Mucosa of stomach (tissue), 1 donor: Measurements from ENCODE around the gene FCN1.

Experiments used
- H3K27me3 ChIP-seq: one replicate; pipeline ENCODE4 v1.7.0; 2013; ENCODE audit warnings: mild to moderate bottlenecking, low read length; ENCODE audit not compliant: control insufficient read depth, insufficient read depth
- H3K36me3 ChIP-seq: one replicate; pipeline ENCODE4 v1.7.0; 2013; ENCODE audit warnings: low read length; ENCODE audit not compliant: control insufficient read depth, insufficient read depth
- H3K4me1 ChIP-seq: one replicate; pipeline ENCODE4 v1.7.0; 2013; ENCODE audit warnings: mild to moderate bottlenecking, low read length; ENCODE audit not compliant: control insufficient read depth, insufficient read depth
- H3K4me3 ChIP-seq: one replicate; pipeline ENCODE4 v1.7.0; 2013; ENCODE audit warnings: low read length
- H3K9ac ChIP-seq: one replicate; pipeline ENCODE4 v1.7.0; 2013; ENCODE audit warnings: mild to moderate bottlenecking, low read length, moderate library complexity
- H3K9me3 ChIP-seq: one replicate; pipeline ENCODE4 v1.7.0; 2013; ENCODE audit warnings: mild to moderate bottlenecking, low read length, moderate library complexity; ENCODE audit not compliant: control insufficient read depth
- donor health status: Pancreatic carcinoma.

FCN1 gene

DNA sequence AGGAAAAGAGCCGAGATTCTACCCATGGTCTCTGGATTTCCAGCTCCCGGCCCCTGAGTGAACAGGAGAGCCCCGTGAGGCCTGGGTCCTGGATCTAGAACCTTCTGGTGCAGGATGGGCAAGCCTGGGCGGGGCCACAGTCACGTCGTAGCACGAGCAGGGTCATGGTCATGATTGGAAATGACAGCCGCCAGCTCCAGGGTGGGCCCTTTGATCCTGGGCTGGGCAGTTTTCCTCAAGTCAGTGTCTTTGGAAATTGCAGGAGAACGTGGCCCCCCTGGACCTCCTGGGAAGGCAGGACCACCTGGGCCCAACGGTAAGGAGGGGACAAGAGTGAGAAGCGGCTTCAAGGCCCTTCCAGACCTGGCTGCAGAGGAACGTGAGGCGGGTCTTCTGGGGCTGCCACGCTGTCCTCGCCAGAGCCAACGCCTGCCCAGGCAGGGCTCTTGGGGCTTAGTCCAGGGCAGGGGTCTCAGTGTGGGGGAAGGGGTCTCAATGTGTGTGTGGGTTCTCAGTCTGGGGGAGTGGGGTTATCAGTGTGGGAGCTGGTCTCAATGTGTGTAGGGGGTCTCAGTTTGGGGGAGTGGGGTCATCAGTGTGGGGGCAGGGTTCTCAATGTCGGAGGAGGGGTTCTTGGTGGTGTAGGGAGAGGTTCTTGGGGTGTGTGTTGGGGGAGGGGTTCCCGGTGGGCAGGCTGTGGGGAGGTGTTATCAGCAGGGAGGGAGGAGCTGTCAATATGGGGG is 34.5 kb downstream of the FCN1 start:
- H3K27me3 ChIP-seq = peaks cover 3% of the 10 kb centered on the region
- H3K36me3 ChIP-seq = no peaks in the 10 kb centered on the region
- H3K9ac ChIP-seq = no peak overlapping the region
- H3K4me3 ChIP-seq = no peak overlapping the region
- no peaks in the 10 kb centered on the region for H3K4me1 ChIP-seq
- no peaks in the 10 kb centered on the region for H3K9me3 ChIP-seq

DNA sequence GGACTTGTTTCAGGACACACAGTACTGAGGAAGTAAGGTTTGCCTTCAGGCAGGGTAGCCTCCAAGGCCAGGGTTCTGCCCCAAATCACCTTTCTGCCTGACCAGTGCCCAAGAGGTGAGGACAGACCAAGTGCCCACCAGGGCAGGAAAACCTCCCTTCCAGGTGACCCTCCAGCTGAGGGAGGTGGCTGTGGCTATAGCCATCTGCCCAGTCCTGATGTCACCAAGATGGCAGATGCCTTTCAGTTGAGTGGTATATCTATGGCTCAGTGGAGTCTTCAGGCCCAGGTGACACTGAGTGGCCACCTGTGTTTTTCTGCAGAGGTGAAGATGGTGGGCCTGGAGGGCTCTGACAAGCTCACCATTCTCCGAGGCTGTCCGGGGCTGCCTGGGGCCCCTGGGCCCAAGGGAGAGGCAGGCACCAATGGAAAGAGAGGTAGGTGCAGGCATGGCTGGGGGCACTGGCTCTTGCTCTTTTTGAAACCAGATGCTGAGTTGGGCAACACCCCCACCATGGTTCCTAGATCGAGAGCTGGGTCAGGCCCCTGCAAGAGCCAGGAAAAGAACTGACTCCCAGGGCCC is 35.4 kb downstream of the FCN1 start:
- H3K4me1 ChIP-seq = no peaks in the 10 kb centered on the region
- no peak overlapping the region for H3K4me3 ChIP-seq
- no peak overlapping the region for H3K9ac ChIP-seq
- no peaks in the 10 kb centered on the region for H3K9me3 ChIP-seq
- no peaks in the 10 kb centered on the region for H3K36me3 ChIP-seq
- no peaks in the 10 kb centered on the region for H3K27me3 ChIP-seq

DNA sequence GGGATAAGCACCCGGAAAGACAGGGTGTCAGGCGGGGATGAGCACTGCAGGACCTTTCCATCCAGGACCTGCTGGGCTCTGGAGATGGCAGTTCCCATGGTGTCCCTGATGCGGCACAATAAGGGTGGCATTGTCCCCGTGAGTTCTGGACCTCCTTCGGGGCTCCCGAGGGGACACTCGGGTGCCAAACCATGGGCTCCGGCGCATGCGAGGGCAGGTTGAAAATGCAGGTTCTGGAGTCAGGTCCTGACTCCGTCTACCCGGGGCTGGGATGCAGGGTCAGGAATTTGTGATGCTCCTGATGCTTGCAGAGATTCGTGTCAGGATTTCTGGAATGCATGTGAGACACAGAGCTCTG is 36.4 kb downstream of the FCN1 start:
- H3K27me3 ChIP-seq = no peaks in the 10 kb centered on the region
- H3K9me3 ChIP-seq = no peaks in the 10 kb centered on the region
- no peak overlapping the region for H3K4me3 ChIP-seq
- no peaks in the 10 kb centered on the region for H3K4me1 ChIP-seq
- H3K9ac ChIP-seq = no peak overlapping the region
- no peaks in the 10 kb centered on the region for H3K36me3 ChIP-seq

DNA sequence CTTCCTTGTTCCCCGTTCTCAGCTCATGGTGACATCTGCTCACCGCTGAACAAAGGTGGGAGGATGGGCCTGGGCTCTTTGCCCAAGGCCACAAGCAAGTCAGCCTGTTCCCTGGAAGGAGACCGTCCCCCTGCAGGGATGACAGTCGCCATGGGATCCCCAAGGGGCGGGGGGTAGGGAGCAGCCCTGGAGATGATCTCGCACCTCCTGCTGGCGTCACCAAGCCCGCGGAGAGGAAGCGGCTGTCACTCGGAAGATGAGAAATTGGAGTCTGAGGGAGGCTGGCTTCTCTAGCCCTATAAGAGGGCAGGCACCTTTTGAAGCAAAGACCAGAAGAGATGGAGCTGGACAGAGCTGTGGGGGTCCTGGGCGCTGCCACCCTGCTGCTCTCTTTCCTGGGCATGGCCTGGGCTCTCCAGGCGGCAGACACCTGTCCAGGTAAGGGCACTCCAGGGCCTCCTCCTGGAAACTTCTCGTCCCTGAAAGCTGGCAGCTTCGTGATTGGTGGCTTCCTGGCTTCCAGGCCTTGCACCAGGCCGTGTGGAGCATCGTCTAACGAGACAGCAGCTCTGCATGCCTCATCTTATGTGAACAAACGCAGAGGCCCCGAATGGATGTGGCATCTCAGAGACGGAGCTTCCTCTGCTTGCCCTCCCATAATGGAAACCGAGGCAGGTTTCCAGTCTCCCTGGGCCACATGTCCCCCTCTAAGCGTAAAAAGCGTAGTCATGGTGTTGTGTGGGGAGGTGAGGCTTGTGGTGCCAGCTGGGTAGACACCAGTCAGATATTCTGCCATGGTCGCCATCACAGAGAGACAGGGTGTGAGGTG is 37.0 kb downstream of the FCN1 start, which contains the start of gene FCN2:
FCN2 (plus strand) TSS at position 327 of the 829 bp plus-strand sequence; CDS start at position 339, 12 bp downstream.
- Histone ChIP-seq H3K9me3 (no peaks in the 10 kb centered on the region), H3K36me3 (no peaks in the 10 kb centered on the region), H3K9ac (no peak within 1 kb of the TSS), H3K4me1 (no peaks in the 10 kb centered on the region), H3K27me3 (no peaks in the 10 kb centered on the region), H3K4me3 (no peak within 1 kb of the TSS)

DNA sequence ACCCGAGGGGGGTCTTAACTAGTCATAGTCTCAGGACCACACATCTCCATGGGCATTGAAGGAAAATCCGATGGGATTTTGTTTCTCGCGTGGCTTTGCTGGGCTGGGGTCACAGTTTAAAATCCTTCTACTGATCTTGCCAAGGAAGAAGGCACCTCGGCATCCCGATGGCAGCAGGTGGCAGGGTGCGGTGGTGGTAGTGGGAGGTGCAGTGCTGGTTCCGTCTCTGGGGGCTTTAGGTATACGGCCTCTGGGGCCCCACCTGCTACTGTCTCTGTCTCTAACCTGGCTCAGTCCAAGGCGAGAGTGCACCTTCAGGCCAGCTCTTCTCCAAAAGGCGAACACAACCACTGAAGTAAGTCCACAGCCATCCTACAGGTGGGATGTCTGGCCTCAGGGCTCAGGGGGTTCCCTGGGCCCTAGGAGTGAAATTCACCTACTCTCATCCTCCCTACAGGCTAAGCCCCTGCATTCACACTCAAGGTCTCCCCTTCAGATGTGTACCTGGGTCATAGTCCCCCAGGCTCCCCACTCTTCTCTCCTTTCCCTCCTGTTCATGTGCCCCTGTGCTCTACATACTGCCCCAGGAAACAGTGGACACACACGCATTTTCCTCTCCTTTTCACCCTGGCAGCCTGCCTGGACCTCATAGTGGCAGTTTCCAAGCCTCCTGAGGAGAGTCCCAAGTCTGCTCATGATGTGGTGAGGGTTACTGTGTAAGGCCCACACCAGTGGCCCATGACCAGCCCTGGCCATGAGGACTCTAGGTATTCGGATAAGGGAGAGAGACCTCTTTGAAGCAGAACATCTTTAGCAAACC is 37.8 kb downstream of the FCN1 start:
- Histone ChIP-seq H3K4me1 (no peaks in the 10 kb centered on the region), H3K4me3 (no peak overlapping the region), H3K27me3 (no peaks in the 10 kb centered on the region), H3K9me3 (no peaks in the 10 kb centered on the region), H3K9ac (no peak overlapping the region), H3K36me3 (no peaks in the 10 kb centered on the region)

DNA sequence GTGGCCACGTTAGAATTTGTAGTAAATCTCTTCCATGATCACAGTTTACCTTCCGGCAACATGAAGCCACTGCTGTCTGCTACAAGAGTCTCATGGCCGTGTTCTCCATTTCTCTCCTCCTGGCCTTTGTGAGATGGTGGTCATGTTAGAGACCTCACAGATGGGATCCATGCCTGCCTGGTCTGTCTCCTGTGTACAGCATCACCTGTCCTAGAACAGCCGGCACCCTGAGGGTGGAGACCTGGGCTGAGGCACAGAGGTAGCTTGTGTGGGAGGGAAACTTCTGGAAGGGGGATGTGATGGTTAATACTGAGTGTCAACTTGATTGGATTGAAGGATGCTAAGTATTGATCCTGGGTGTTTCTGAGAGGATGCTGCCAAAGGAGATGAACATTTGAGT is 40.2 kb downstream of the FCN1 start:
- Histone ChIP-seq H3K4me1 (no peaks in the 10 kb centered on the region), H3K36me3 (no peaks in the 10 kb centered on the region), H3K9me3 (no peaks in the 10 kb centered on the region), H3K27me3 (no peaks in the 10 kb centered on the region), H3K9ac (no peak overlapping the region), H3K4me3 (no peak overlapping the region)

DNA sequence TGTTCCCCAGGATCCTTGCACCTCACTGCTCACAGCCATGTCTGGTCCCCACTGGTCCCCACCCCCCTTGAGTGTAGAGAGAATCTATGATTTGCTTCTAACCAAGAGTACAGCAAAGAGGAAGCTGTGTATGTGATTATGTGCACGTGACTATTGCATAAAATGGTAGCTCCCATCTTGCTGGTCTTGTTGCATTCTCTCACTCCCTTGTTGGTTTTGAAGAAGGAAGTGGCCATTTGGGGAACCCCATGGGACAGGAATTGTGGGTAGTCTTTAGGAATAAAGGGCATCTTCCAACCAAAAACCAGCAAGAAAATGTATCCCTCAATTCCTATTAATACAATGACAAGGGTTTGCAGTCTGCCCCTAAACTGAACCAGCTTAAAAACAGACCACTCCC is 42.3 kb downstream of the FCN1 start:
- Histone ChIP-seq H3K9ac (no peak overlapping the region), H3K27me3 (no peaks in the 10 kb centered on the region), H3K9me3 (no peaks in the 10 kb centered on the region), H3K4me1 (no peaks in the 10 kb centered on the region), H3K4me3 (no peak overlapping the region), H3K36me3 (no peaks in the 10 kb centered on the region)

DNA sequence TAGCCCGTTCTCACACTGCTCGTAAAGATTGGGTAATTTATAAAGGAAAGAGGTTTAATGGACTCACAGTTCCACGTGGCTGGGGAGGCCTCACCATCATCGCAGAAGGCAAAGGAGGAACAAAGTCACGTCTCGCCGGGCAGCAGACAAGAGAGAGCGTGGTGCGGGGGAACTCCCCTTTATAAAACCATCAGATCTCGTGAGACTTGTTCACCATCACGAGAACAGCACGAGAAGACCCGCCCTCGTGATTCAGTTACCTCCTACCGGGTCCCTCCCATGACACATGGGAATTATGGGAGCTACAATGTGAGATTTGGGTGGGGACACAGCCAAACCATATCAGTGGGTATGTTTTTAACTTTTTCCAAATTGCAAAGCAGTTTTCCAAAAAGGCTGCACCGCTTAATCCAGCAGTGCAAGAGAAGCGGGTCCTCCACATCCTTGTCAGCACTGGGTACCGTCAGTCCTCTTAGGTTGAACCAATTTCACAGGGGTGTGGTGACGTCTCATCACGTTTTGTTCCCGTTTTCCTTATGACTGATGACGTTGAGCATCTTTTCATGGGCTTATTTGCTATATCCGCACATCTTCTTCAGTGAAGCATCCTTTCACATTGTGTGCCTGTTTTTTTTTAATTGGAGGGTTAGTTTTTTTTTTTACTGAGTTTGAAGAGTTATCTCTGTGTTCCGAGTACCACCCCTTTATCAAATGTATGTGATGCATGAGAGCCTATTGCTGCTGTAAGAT is 45.1 kb downstream of the FCN1 start:
- Histone ChIP-seq H3K4me1 (no peaks in the 10 kb centered on the region), H3K4me3 (no peak overlapping the region)

DNA sequence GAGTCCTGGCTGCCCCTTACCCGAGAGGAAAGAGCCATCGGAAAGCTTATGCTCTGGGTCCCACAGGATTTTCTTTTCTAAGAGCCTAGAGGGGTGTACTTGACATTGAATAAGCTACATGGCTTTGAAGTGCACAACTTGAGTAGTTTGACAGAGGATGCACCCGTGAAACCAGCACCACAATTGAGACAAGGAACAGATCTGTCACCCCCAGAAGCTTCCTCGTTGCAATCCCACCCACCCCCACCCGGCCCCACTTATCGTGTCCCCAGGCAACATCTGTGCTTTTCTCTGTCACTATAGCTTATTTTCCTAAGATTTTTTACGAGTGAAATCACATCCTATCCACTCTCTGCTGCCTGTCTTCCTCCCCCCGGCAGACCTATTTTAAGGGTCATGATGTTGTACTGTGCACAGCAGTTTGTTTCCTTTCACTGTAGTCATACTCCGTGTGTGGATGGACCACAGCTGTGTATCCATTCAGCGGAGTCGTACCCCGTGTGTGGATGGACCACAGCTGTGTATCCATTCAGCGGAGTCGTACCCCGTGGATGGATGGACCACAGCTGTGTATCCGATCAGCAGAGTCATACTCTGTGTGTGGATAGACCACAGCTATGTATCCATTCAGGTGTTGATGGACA is 45.9 kb downstream of the FCN1 start:
- H3K9me3 ChIP-seq = no peaks in the 10 kb centered on the region
- no peaks in the 10 kb centered on the region for H3K36me3 ChIP-seq
- H3K27me3 ChIP-seq = no peaks in the 10 kb centered on the region
- H3K4me3 ChIP-seq = no peak overlapping the region
- H3K4me1 ChIP-seq = no peaks in the 10 kb centered on the region
- H3K9ac ChIP-seq = no peak overlapping the region

More for the DNA sequence above, 45.1 kb downstream of the FCN1 start:
- H3K9ac ChIP-seq = no peak overlapping the region
- no peaks in the 10 kb centered on the region for H3K27me3 ChIP-seq
- H3K36me3 ChIP-seq = no peaks in the 10 kb centered on the region
- H3K9me3 ChIP-seq = no peaks in the 10 kb centered on the region

DNA sequence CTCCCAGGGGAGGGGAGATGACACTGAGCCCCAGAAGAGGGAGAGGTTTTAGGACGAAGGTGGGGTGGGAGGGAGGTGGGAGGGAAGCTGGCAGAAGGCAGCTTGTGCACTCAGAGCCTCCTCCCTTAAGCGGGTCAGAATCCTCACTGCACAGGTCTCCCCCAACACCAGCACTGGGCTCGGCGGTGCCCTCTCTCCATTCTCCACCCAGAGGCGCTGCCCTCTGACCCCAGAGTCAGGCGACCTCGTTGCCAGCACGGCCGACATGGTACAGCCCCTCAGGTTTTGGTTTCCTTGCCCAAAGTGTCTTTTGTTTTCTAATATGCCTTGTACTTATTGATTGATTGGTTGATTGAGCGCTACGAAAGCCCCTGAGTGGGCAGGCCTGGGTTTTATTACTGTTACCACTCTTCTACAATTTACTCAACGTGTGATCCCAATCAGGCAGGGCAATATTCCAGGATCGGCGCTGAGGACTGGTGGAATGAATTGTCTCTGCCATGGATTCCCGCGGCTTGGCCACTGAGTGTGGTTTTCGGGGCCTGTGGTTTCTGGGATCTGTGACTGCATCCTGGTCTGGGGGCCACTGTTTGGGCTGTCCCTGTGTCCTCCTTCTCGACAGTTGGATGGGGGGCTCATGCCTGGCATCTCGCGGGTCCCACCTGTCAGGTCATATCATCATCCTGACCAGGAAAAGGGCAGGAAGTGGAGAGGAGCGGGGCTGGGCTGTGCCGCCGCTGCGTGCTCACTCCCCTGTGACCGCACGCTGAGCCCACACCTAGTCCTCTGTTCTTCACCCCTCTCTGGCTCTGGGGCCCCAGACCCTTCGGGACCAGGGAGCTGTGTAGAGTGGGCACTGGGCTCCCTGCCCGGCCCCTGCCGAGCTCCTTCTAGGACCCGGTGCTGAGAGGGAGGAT is 46.7 kb downstream of the FCN1 start:
- Histone ChIP-seq H3K36me3 (no peaks in the 10 kb centered on the region), H3K9ac (no peak overlapping the region), H3K4me3 (no peak overlapping the region), H3K4me1 (no peaks in the 10 kb centered on the region), H3K9me3 (no peaks in the 10 kb centered on the region), H3K27me3 (no peaks in the 10 kb centered on the region)
